AG04450 (cell line): ENCODE measurements around the gene SLC16A13. TPM values are rescaled to one million over a fixed set of nuclear protein-coding genes. Genes with fewer than 3 reads are reported as not detected.

Experiments used
- CTCF ChIA-PET: fragments of 300-600, 350-600 bp; formaldehyde crosslinking; extraction: SDS; loops from one replicate; lab custom pipeline; 2022; ENCODE audit warnings: antibody characterized with exemption, inconsistent platforms; lab: Charles Lee
- POLR2A ChIA-PET: fragments of 350-600 bp; formaldehyde crosslinking; extraction: SDS; loops from one replicate; lab custom pipeline; 2021; ENCODE audit warnings: antibody characterized with exemption, inconsistent platforms; lab: Yijun Ruan, JAX
- DNase-seq: peaks from one replicate; pipeline ENCODE4 v3.0.0-alpha.2; 2011; ENCODE audit warnings: low read depth, low spot score
- H3K27ac ChIP-seq: one replicate; pipeline ENCODE4 v1.5.1; 2012; ENCODE audit warnings: low read depth, low read length, control low read depth
- H3K27me3 ChIP-seq: one replicate; pipeline ENCODE4 v1.6.0; 2012; ENCODE audit warnings: low read length; ENCODE audit not compliant: control insufficient read depth, insufficient read depth
- H3K4me3 ChIP-seq: 2 replicates; pipeline ENCODE4 v1.5.1; 2011; ENCODE audit warnings: mild to moderate bottlenecking, low read depth, low read length, control low read depth
- H3K9me3 ChIP-seq: 2 replicates; pipeline ENCODE4 v1.5.1; 2012; ENCODE audit warnings: low read length; ENCODE audit not compliant: control insufficient read depth, insufficient read depth
- polyA plus RNA-seq: library from polyadenylated mRNA; depleted of rRNA; stranded (reverse); fragments of >200 nt; gene quantifications from 2 replicates; pipeline ENCODE4 v1.2.3, GENCODE V29; 2011
- TF ChIP-seq, protein P1 (sequence below): IDR thresholded peaks from 2 replicates; pipeline ENCODE4 v1.5.1; 2011; ENCODE audit warnings: low read depth, low read length, control low read depth, inconsistent platforms

SLC16A13 gene
- polyA plus RNA-seq, 1 experiment: 1.7 TPM

DNA sequence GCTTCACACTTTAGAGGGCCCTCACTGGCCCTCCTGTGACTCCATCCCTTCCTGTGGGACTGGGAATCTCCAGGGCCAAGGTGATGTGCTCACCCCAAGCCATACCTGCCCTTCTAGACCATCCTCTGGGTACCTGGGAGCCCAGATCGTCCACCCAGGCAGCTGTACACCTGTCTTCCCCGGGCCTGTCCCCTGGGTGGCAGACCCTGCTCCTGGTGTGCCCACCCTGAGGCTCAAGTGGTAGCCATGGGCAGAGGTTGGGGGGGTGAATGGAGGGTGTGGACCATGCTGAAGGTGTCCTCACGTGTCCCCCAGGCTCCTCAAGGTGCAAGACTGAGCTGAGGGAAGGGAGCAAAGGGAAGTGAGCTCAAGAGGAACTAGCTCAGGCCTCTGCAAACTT lies 34.9 kb downstream of the SLC16A13 start:
- H3K9me3 ChIP-seq: peaks cover 7% of the 10 kb centered on the region; the same call in 1 of the 2 replicates
- H3K27ac ChIP-seq: no peak overlapping the region
- H3K27me3 ChIP-seq: peaks cover 27% of the 10 kb centered on the region
- DNase-seq: no peak
- TF ChIP-seq, protein P1, sequence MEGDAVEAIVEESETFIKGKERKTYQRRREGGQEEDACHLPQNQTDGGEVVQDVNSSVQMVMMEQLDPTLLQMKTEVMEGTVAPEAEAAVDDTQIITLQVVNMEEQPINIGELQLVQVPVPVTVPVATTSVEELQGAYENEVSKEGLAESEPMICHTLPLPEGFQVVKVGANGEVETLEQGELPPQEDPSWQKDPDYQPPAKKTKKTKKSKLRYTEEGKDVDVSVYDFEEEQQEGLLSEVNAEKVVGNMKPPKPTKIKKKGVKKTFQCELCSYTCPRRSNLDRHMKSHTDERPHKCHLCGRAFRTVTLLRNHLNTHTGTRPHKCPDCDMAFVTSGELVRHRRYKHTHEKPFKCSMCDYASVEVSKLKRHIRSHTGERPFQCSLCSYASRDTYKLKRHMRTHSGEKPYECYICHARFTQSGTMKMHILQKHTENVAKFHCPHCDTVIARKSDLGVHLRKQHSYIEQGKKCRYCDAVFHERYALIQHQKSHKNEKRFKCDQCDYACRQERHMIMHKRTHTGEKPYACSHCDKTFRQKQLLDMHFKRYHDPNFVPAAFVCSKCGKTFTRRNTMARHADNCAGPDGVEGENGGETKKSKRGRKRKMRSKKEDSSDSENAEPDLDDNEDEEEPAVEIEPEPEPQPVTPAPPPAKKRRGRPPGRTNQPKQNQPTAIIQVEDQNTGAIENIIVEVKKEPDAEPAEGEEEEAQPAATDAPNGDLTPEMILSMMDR: no peak
- ChIA-PET POLR2A (no interaction called here), CTCF (no interaction called here)
- H3K4me3 ChIP-seq: no peak overlapping the region

DNA sequence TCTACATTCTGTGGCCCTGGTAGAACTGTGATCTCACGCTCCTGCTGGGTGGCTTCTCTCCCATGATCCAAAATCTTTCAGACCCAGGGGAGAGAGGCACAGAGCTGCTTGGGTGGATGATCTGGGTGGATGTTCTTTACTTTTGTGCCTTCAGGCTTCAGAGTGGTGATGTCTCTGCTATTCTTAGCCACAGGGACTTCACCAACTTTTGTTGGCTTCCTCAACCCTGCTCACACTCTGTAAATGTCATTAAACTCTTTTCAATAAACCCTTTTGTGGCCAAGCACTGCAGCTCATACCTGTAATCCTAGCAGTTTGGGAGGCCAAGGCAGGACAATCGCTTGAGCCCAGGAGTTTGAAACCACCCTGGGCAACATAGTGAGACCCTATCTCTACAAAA lies 36.6 kb downstream of the SLC16A13 start:
- no peak overlapping the region for H3K27ac ChIP-seq
- TF ChIP-seq, protein P1: no peak
- no peak for DNase-seq
- ChIA-PET POLR2A (no interaction called here), CTCF (no interaction called here)
- no peak overlapping the region for H3K4me3 ChIP-seq
- peaks cover 7% of the 10 kb centered on the region; the same call in 1 of the 2 replicates for H3K9me3 ChIP-seq
- peaks cover 24% of the 10 kb centered on the region for H3K27me3 ChIP-seq

DNA sequence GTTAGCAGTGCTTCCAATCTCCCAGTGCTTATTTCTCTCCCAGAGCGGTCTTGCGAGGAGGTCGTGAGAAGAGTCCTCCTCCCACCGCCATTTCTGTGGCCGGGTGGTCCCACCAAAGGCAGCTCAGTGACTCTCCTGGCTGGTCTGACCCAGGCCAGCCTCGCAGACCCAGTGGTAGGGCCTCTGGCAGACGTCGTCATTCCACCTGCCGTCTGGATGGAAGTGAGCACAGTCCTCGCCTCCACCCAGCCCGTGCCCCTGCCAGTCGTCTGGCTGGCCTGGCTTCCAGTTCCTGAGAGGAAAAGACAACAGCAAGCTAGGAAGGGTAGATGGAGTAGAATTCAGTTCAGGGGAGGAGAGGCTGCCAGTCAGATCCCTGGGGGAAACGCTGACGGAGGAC lies 39.1 kb downstream of the SLC16A13 start:
- Histone ChIP-seq H3K4me3 (no peak overlapping the region), H3K27me3 (peaks cover 14% of the 10 kb centered on the region), H3K9me3 (no peaks in the 10 kb centered on the region), H3K27ac (no peak overlapping the region)
- ChIA-PET CTCF (interaction anchor here (1.3 kb wide), 1 partner anchor 29 kb away, joined by 4 read pairs; no protein-coding TSS in a partner anchor), POLR2A (no interaction called here)
- TF ChIP-seq, protein P1: no peak
- DNase-seq: no peak

DNA sequence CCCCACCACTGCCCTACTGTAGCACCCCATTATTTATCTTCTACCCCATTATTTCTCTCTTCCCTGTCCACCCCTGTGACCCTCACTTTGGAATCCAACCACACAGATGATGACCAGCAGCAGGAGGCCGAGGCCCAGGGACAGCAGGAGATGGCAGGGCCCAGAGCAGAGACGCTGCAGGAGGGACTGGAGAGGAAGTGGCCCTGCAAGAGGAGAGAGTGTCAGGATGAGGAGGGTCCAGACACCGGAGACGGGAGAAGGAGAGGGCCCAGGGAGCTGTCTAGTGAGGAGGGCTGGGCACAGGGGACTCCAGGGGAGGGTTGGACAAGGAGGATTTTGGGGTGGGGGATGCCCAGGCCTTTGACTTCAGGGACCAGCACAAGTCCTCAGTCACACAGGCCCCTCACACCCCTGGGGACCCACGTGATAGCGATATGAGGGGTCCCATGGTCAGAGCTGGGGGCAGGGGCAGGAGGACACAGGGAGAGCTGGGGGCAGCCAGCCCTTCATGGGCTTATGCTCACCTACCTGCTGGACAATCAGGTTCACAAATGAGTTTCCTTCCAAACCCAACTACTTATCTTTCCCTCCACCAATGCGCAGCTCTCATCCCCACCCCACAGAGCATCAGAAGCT lies 42.2 kb downstream of the SLC16A13 start:
- CTCF ChIA-PET: no interaction called here
- POLR2A ChIA-PET: no interaction called here
- Histone ChIP-seq H3K27ac (no peak overlapping the region), H3K9me3 (no peaks in the 10 kb centered on the region), H3K4me3 (no peak overlapping the region), H3K27me3 (peaks cover 5% of the 10 kb centered on the region)
- TF ChIP-seq, protein P1: no peak
- DNase-seq: no peak

DNA sequence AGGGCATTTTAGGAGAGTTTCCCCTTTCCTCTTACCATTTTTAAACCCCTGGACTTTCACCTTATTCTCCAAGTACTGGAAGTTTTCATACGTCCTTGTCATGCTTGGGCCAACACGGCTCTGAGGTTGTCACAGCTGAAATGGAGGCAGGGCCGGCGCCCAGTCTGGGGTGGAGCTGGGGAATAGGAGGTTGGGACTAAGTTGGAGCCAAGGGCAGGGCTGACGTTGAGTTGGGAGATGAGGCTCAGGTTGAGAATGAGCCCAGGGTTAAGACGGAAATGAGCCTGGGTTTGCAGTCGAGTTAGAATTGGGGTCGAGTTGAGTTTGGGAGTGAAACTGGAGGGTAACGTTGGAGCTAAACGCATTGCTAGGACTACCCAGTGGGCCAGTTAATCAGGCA lies 42.9 kb downstream of the SLC16A13 start:
- ChIA-PET POLR2A (no interaction called here), CTCF (no interaction called here)
- Histone ChIP-seq H3K27ac (no peak overlapping the region), H3K9me3 (no peaks in the 10 kb centered on the region), H3K4me3 (no peak overlapping the region), H3K27me3 (peaks cover 2% of the 10 kb centered on the region)
- TF ChIP-seq, protein P1: no peak
- no peak for DNase-seq
